IMR-90 (cell line): ENCODE results near the gene SARS1. TPM values are rescaled to one million over a fixed set of nuclear protein-coding genes. Genes with fewer than 3 reads are reported as not detected.

Source experiments
- ATAC-seq: fragments of 200-7000 bp; cut with Tn5 transposase; 2 replicates; pipeline ENCODE4 v1.9.1; 2020; ENCODE audit warnings: low read depth, mild to moderate bottlenecking, moderate library complexity
- BruUV-seq: library from RNA; stranded (reverse); fragments of 400-500 nt; replicated peaks from 2 replicates; lab custom pipeline; 2021; lab: Mats Ljungman, UMichigan
- CTCF ChIA-PET: fragments of 300-600 bp; formaldehyde crosslinking; extraction: SDS; loops from one replicate; lab custom pipeline; 2021; ENCODE audit warnings: antibody characterized with exemption; lab: Yijun Ruan, JAX
- POLR2A ChIA-PET: fragments of 300-600 bp; sonication (Branson Sonifier 250); formaldehyde crosslinking; loops from one replicate; lab custom pipeline; 2022; ENCODE audit warnings: antibody characterized with exemption; ENCODE audit not compliant: unreplicated experiment; lab: Charles Lee
- DNase-seq: peaks from one replicate; pipeline ENCODE4 v3.0.0; 2013
- H2AFZ ChIP-seq: replicated peaks from 2 replicates; pipeline ENCODE3; 2013; ENCODE audit warnings: low read length, mild to moderate bottlenecking; ENCODE audit not compliant: poor library complexity
- H2AK5ac ChIP-seq: 2 replicates; pipeline ENCODE4 v1.6.1; 2013; ENCODE audit warnings: low read depth, low read length, inconsistent platforms
- H2AK9ac ChIP-seq: replicated peaks from 2 replicates; pipeline ENCODE3; 2013; ENCODE audit warnings: mild to moderate bottlenecking, low read depth, low read length, moderate library complexity; ENCODE audit not compliant: poor library complexity
- H2BK120ac ChIP-seq: 2 replicates; pipeline ENCODE4 v1.6.1; 2013; ENCODE audit warnings: low read depth, low read length, inconsistent platforms
- H2BK15ac ChIP-seq: 3 replicates; pipeline ENCODE4 v1.6.1; 2013; ENCODE audit warnings: low read depth, low read length, inconsistent platforms
- H2BK20ac ChIP-seq: 2 replicates; pipeline ENCODE4 v1.6.1; 2013; ENCODE audit warnings: low read depth, mild to moderate bottlenecking, inconsistent platforms, low read length, moderate library complexity
- H2BK5ac ChIP-seq: 2 replicates; pipeline ENCODE4 v1.6.1; 2013; ENCODE audit warnings: mild to moderate bottlenecking, low read depth, low read length, inconsistent platforms; ENCODE audit not compliant: poor library complexity, severe bottlenecking
- H3K14ac ChIP-seq: replicated peaks from 2 replicates; pipeline ENCODE4 v1.6.1; 2013; ENCODE audit warnings: low read depth, low read length, inconsistent platforms
- H3K18ac ChIP-seq: 2 replicates; pipeline ENCODE4 v1.6.1; 2013; ENCODE audit warnings: low read depth, low read length, control low read depth
- H3K23ac ChIP-seq: 2 replicates; pipeline ENCODE4 v1.6.1; 2013; ENCODE audit warnings: low read depth, low read length, inconsistent platforms
- H3K27ac ChIP-seq: 2 replicates; pipeline ENCODE4 v1.5.1; 2013; ENCODE audit warnings: mild to moderate bottlenecking, control low read depth, low read length; ENCODE audit not compliant: insufficient read depth
- H3K27me3 ChIP-seq: 2 replicates; pipeline ENCODE4 v1.6.1; 2013; ENCODE audit warnings: low read length; ENCODE audit not compliant: control insufficient read depth, insufficient read depth
- H3K36me3 ChIP-seq: 2 replicates; pipeline ENCODE4 v1.6.1; 2013; ENCODE audit warnings: low read length, mixed read lengths; ENCODE audit not compliant: control insufficient read depth, insufficient read depth
- H3K4ac ChIP-seq: 2 replicates; pipeline ENCODE4 v1.6.1; 2013; ENCODE audit warnings: low read depth, low read length, inconsistent platforms
- H3K4me1 ChIP-seq: 2 replicates; pipeline ENCODE4 v1.6.1; 2013; ENCODE audit warnings: low read length, mixed read lengths; ENCODE audit not compliant: control insufficient read depth, insufficient read depth
- H3K4me2 ChIP-seq: 2 replicates; pipeline ENCODE4 v1.6.1; 2013; ENCODE audit warnings: low read depth, mild to moderate bottlenecking, control low read depth, low read length, moderate library complexity
- H3K4me3 ChIP-seq: 2 replicates; pipeline ENCODE4 v1.5.1; 2013; ENCODE audit warnings: low read depth, mild to moderate bottlenecking, control low read depth, low read length, moderate library complexity; ENCODE audit not compliant: insufficient read depth
- H3K56ac ChIP-seq: 2 replicates; pipeline ENCODE4 v1.6.1; 2013; ENCODE audit warnings: low read length, inconsistent platforms; ENCODE audit not compliant: insufficient read depth; ENCODE audit errors: extremely low read depth
- H3K79me1 ChIP-seq, 2 experiments: 2 replicates each; pipeline ENCODE4 v1.6.1; 2013; ENCODE audit warnings: low read length in 2 of 2, inconsistent platforms in 1 of 2, low read depth in 1 of 2
- H3K9ac ChIP-seq: 2 replicates; pipeline ENCODE4 v1.6.1; 2013; ENCODE audit warnings: low read depth, low read length, control low read depth
- H3K9me1 ChIP-seq: 2 replicates; pipeline ENCODE4 v1.6.1; 2013; ENCODE audit warnings: low read length, inconsistent platforms; ENCODE audit not compliant: insufficient read depth
- H3K9me3 ChIP-seq: 2 replicates; pipeline ENCODE4 v1.6.1; 2013; ENCODE audit warnings: low read length; ENCODE audit not compliant: control insufficient read depth, insufficient read depth
- H4K20me1 ChIP-seq: 2 replicates; pipeline ENCODE4 v1.6.1; 2013; ENCODE audit warnings: low read length, inconsistent platforms; ENCODE audit not compliant: insufficient read depth
- H4K5ac ChIP-seq: 2 replicates; pipeline ENCODE4 v1.6.1; 2013; ENCODE audit warnings: mild to moderate bottlenecking, low read depth, low read length, control low read depth
- H4K8ac ChIP-seq, 2 experiments: 2 replicates each; pipeline ENCODE4 v1.6.1; 2013; ENCODE audit warnings: low read depth in 2 of 2, low read length in 2 of 2, control low read depth in 1 of 2, inconsistent platforms in 1 of 2
- H4K91ac ChIP-seq: 2 replicates; pipeline ENCODE4 v1.6.1; 2013; ENCODE audit warnings: low read depth, low read length, inconsistent platforms; ENCODE audit not compliant: insufficient read depth
- BHLHE40 ChIP-seq: fragments of 150-350 bp; IDR thresholded peaks from 2 replicates; pipeline ENCODE4 v1.6.1; 2016; ENCODE audit warnings: mild to moderate bottlenecking, low read depth, low read length
- CEBPB ChIP-seq: IDR thresholded peaks from 2 replicates; pipeline ENCODE4 v1.6.1; 2012; ENCODE audit warnings: low read depth, low read length, improper control_type of control experiment
- CHD1 ChIP-seq: IDR thresholded peaks from 2 replicates; pipeline ENCODE4 v1.6.1; 2012; ENCODE audit warnings: low read depth, low read length, improper control_type of control experiment
- RAD21 ChIP-seq: IDR thresholded peaks from 2 replicates; pipeline ENCODE4 v1.6.1; 2012; ENCODE audit warnings: low read length, improper control_type of control experiment
- RCOR1 ChIP-seq: IDR thresholded peaks from 2 replicates; pipeline ENCODE4 v1.6.1; 2012; ENCODE audit warnings: mild to moderate bottlenecking, low read length, improper control_type of control experiment; ENCODE audit not compliant: insufficient replicate concordance
- SMC3 ChIP-seq: fragments of 150-350 bp; IDR thresholded peaks from 2 replicates; pipeline ENCODE4 v1.6.1; 2016; ENCODE audit warnings: low read depth, mild to moderate bottlenecking, antibody characterized with exemption, low read length, moderate library complexity
- WGBS, 2 experiments: methylation state at CpG; one replicate each; pipeline versions ENCODE4 v1.1.5 to v1.1.7; 2013; ENCODE audit warnings: missing lambda C conversion rate in 2 of 2; ENCODE audit not compliant: insufficient read length in 1 of 2; ENCODE audit errors: extremely low coverage in 2 of 2; 5-methylcytosine and 5-hydroxymethylcytosine counted together
- dilution Hi-C: fragments of 300-500 bp; cut with HindIII; formaldehyde crosslinking; loops from one replicate; pipeline ENCODE4 v1.14.3; 2018; ENCODE audit warnings: low sequenced_read_pairs; ENCODE audit not compliant: unreplicated experiment
- in situ Hi-C: fragments of 300-500 bp; cut with MboI; formaldehyde crosslinking; loops from 3 replicates; pipeline ENCODE4 v1.14.3; 2019; ENCODE audit warnings: low sequenced_read_pairs, inconsistent platforms, mixed read lengths
- intact Hi-C: fragments of 100-400 bp; cut with micrococcal nuclease; formaldehyde crosslinking; loops from 2 replicates; pipeline ENCODE4 v1.10.0; 2022
- polyA plus RNA-seq, 3 experiments: library from polyadenylated mRNA; depleted of rRNA; stranded (reverse); fragments of >200 nt; gene quantifications; 2 replicates each; pipeline ENCODE4 v1.2.3, GENCODE V29; 2012; ENCODE audit warnings: low replicate concordance in 1 of 3
- total RNA-seq: library from RNA; depleted of rRNA; stranded (reverse); fragments of >200 nt; gene quantifications from 2 replicates; pipeline ENCODE4 v1.2.3, GENCODE V29; 2012

The SARS1 gene
- total and polyA plus RNA-seq, 2 of the 4 experiments (the other 2 are of a cell fraction), result 231 to 348 TPM

DNA sequence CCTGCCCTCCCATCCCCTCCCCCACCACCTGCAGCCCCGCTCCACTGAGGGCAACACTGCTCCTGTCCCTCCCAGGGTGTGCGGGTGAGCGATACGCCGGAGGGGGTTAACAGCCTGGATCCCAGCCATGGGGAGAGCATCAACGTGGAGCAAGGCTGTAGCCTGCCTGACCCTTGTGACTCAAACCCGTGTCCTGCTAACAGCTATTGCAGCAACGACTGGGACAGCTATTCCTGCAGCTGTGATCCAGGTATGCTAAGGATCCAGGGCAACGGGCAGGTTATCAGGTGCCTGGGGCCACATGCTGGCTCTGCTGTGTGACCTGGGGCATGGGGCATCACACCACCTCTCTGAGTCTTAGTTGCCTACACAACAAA, 50.6 kb downstream of the SARS1 start (continued):
- no peak for TF ChIP-seq CEBPB
- no peak for TF ChIP-seq RAD21

GRCh38 chr1:109265016-109265415, 51.3 kb downstream of the SARS1 start:
- H3K4ac ChIP-seq, result no peak overlapping the region
- ChIA-PET POLR2A (no interaction called here), CTCF (interaction anchor here (0.6 to 1.2 kb wide), 2 partner anchors 11 to 71 kb away, joined by 3 to 6 read pairs; no protein-coding TSS in a partner anchor)
- no peak overlapping the region for H3K4me3 ChIP-seq
- no peak overlapping the region for H3K27ac ChIP-seq
- H4K5ac ChIP-seq, result no peak overlapping the region
- no peak overlapping the region for H3K18ac ChIP-seq
- no peak overlapping the region for H3K9ac ChIP-seq
- no peaks in the 10 kb centered on the region for H3K79me1 ChIP-seq
- no peak overlapping the region for H3K56ac ChIP-seq
- no peaks in the 10 kb centered on the region; the same call in 1 of the 2 replicates for H3K9me1 ChIP-seq
- 50% methylated on average over 1 of the region's 4 CpGs; no CpG with 5 or more reads in 1 of the 2 experiments for WGBS, 2 experiments
- no peaks in the 10 kb centered on the region for H3K27me3 ChIP-seq
- H3K4me1 ChIP-seq, result no peaks in the 10 kb centered on the region
- H2BK15ac ChIP-seq, result no peak overlapping the region
- no peak overlapping the region for H2AFZ ChIP-seq
- no peak overlapping the region for H3K14ac ChIP-seq
- H3K23ac ChIP-seq, result no peak overlapping the region
- no peak overlapping the region for H4K8ac ChIP-seq
- no peak overlapping the region for H2BK120ac ChIP-seq
- peak overlapping the region; percentile 44; the same call in 1 of the 2 replicates for H2AK5ac ChIP-seq
- no peak overlapping the region for H4K91ac ChIP-seq
- in situ Hi-C loops (loop anchor here (10.0 kb wide), 1 partner anchor 270 kb away; the partner anchor contains the start of gene GPR61), dilution Hi-C loops (no loop called here), intact Hi-C loops (no loop called here)
- peaks cover 2% of the 10 kb centered on the region; the same call in 1 of the 2 replicates for H3K36me3 ChIP-seq
- H2BK5ac ChIP-seq, result no peak overlapping the region
- peaks cover 2% of the 10 kb centered on the region; the same call in 1 of the 2 replicates for H3K9me3 ChIP-seq
- H3K4me2 ChIP-seq, result no peak overlapping the region
- DNase-seq, result no peak
- no peak for ATAC-seq
- H2BK20ac ChIP-seq, result no peak overlapping the region
- no TSS peak for BruUV-seq
- TF ChIP-seq BHLHE40, result no peak
- no peak for TF ChIP-seq SMC3
- TF ChIP-seq RCOR1, result no peak
- TF ChIP-seq CHD1, result no peak
- no peaks in the 10 kb centered on the region for H4K20me1 ChIP-seq
- H2AK9ac ChIP-seq, result no peak overlapping the region
